HG03060 (cell line): Measurements from ENCODE around the gene KRT86.

ENCODE experiments used
- ATAC-seq: cut with Tn5 transposase; IDR thresholded peaks from one replicate; pipeline ENCODE4 v1.9.1; 2021; ENCODE audit warnings: low read depth, moderate number of reproducible peaks; ENCODE audit not compliant: unreplicated experiment

Gene KRT86

GRCh38 chr12:52274521-52275120 is at the start of gene KRT86:
TSS of gene KRT86 (plus strand) at chr12:52274645. CDS start at chr12:52301917, 27,272 bp downstream.
- no peak for ATAC-seq

GRCh38 chr12:52225752-52226151 is 48.7 kb upstream of the KRT86 start:
- no peak for ATAC-seq

GRCh38 chr12:52226446-52226845 is 48.0 kb upstream of the KRT86 start:
- no peak for ATAC-seq

GRCh38 chr12:52227606-52228166 is 46.8 kb upstream of the KRT86 start:
- ATAC-seq = no peak

- ATAC-seq = no peak
Observed at GRCh38 chr12:52228366-52228765, 46.1 kb upstream of the KRT86 start.

GRCh38 chr12:52228931-52229330 is 45.5 kb upstream of the KRT86 start:
- no peak for ATAC-seq

GRCh38 chr12:52229836-52230343 is 44.6 kb upstream of the KRT86 start:
- ATAC-seq = no peak

GRCh38 chr12:52230364-52231281 is 43.8 kb upstream of the KRT86 start:
- no peak for ATAC-seq

GRCh38 chr12:52231305-52232202 is 42.9 kb upstream of the KRT86 start:
- ATAC-seq = no peak

- ATAC-seq = no peak
Observed at GRCh38 chr12:52232203-52232673, 42.2 kb upstream of the KRT86 start.

GRCh38 chr12:52232674-52233461 is 41.6 kb upstream of the KRT86 start, which contains the start of gene KRT7:
TSS of gene KRT7 (plus strand) at chr12:52233243. CDS start at chr12:52233297, 54 bp downstream.
- ATAC-seq = no peak

GRCh38 chr12:52233462-52234207 is 40.8 kb upstream of the KRT86 start:
- ATAC-seq = no peak

GRCh38 chr12:52234223-52234810 is 40.1 kb upstream of the KRT86 start:
- ATAC-seq = no peak

- ATAC-seq = no peak
Observed at GRCh38 chr12:52235001-52235764, 39.3 kb upstream of the KRT86 start.

GRCh38 chr12:52235822-52236361 is 38.6 kb upstream of the KRT86 start:
- no peak for ATAC-seq

- ATAC-seq = no peak
Observed at GRCh38 chr12:52236386-52237050, 37.9 kb upstream of the KRT86 start.
